ENCODE results near the gene TUT7. TPM values are rescaled to one million over a fixed set of nuclear protein-coding genes. Genes with fewer than 3 reads are reported as not detected.

Gene TUT7
- total RNA-seq, 1 donor: 63.0 TPM

DNA sequence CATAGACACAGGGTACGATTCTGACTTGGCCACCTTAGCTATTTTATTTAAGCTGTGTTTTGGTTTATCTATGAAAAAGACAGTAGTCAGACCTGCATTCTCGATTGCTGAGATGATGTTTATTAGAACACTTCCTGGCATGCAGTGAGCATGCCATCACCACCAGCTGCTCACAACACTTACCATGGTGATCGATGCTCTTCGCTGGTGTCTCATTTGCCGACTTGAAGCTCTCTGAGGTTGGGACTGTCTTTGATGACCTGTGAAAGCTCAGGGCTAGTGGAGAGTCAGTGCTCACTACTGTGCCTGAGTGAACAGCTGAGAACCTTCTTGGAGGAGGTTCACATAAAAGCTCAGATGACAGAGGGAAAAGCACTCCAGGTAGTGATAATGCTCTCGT is 90.3 kb downstream of the TUT7 start:
- DNase-seq (ENCODE audit: low read depth): no peak
- no peak for TF ChIP-seq CTCF (IDR thresholded peaks at IDR 0.05; ENCODE audit: insufficient read depth, low read depth, low read length)
- H3K4me3 ChIP-seq (ENCODE audit: low read depth, low read length): no peak overlapping the region

DNA sequence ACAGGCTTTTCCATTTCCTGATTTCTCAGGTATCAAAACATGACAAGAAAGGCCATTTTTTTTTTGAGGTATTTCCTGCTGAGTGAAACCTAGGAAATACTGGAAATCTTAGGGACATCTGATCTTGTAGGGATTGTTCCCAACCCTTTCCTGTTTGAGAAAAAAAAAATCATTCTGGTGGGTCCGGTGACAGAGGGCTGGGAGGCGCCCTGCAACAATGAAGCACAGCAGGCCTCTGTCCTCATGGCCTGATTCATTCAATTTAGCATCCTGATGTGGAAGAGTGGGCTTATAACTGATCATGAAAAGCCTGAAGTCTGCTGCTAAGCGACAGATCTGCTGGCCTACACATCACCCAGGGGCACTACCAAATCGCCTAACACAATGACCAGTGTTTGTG is 91.7 kb downstream of the TUT7 start:
- no peak for TF ChIP-seq CTCF (IDR thresholded peaks at IDR 0.05; ENCODE audit: insufficient read depth, low read depth, low read length)
- H3K4me3 ChIP-seq (ENCODE audit: low read depth, low read length): no peak overlapping the region
- DNase-seq (ENCODE audit: low read depth): no peak

GRCh38 chr9:86259557-86259956 is 94.7 kb downstream of the TUT7 start, which contains the start of gene C9orf153:
Gene C9orf153 (minus strand): TSS chr9:86259657. CDS start chr9:86229603, 30,054 bp downstream.
- no peak for TF ChIP-seq CTCF (IDR thresholded peaks at IDR 0.05; ENCODE audit: insufficient read depth, low read depth, low read length)
- no peak for DNase-seq (ENCODE audit: low read depth)

GRCh38 chr9:86257391-86257790 is 96.8 kb downstream of the TUT7 start:
- H3K4me3 ChIP-seq (ENCODE audit: low read depth, low read length): no peak overlapping the region
- TF ChIP-seq CTCF (IDR thresholded peaks at IDR 0.05; ENCODE audit: insufficient read depth, low read depth, low read length): no peak
- DNase-seq (ENCODE audit: low read depth): no peak

More at GRCh38 chr9:86259557-86259956, 94.7 kb downstream of the TUT7 start, which contains the start of gene C9orf153:
- no peak within 1 kb of the TSS for H3K4me3 ChIP-seq (ENCODE audit: low read depth, low read length)

- no peak overlapping the region for H3K4me3 ChIP-seq (ENCODE audit: low read depth, low read length)
- DNase-seq (ENCODE audit: low read depth): no peak
- no peak for TF ChIP-seq CTCF (IDR thresholded peaks at IDR 0.05; ENCODE audit: insufficient read depth, low read depth, low read length)
These were observed 97.6 kb downstream of the TUT7 start for GRCh38 chr9:86256653-86257052.

GRCh38 chr9:86253577-86253976 is 100.6 kb downstream of the TUT7 start:
- no peak overlapping the region for H3K4me3 ChIP-seq (ENCODE audit: low read depth, low read length)
- DNase-seq (ENCODE audit: low read depth): no peak
- TF ChIP-seq CTCF (IDR thresholded peaks at IDR 0.05; ENCODE audit: insufficient read depth, low read depth, low read length): no peak

- no peak overlapping the region for H3K4me3 ChIP-seq (ENCODE audit: low read depth, low read length)
- no peak for TF ChIP-seq CTCF (IDR thresholded peaks at IDR 0.05; ENCODE audit: insufficient read depth, low read depth, low read length)
- no peak for DNase-seq (ENCODE audit: low read depth)
These were observed 101.3 kb downstream of the TUT7 start for GRCh38 chr9:86252870-86253269.
